ENCODE data around the gene RAB3GAP1.
"Not testable (repeated sequence)": the region's sequence is repeated elsewhere in the genome, so short reads cannot be mapped to it uniquely, and the experiment has no call there.

The RAB3GAP1 gene

DNA sequence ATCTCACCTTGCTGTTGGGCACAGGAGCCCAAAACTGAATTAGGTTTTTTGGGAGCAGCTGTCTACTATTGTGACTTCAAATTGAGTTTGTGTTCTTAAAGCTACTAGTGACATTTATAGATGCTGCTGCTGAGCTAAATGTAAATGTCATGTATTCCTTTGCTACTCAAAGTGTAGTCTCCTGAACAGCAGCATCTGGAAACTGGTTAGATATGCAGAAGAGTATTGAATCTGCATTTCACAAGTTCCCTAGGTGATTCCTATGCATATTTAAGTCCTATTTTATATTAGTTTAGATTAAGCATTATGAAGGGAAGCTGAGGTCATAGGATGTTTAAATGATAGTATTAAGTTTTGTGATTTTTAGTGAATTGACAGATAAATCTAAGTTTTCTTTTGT, 67.5 kb downstream of the RAB3GAP1 start:
- no peak for DNase-seq

DNA sequence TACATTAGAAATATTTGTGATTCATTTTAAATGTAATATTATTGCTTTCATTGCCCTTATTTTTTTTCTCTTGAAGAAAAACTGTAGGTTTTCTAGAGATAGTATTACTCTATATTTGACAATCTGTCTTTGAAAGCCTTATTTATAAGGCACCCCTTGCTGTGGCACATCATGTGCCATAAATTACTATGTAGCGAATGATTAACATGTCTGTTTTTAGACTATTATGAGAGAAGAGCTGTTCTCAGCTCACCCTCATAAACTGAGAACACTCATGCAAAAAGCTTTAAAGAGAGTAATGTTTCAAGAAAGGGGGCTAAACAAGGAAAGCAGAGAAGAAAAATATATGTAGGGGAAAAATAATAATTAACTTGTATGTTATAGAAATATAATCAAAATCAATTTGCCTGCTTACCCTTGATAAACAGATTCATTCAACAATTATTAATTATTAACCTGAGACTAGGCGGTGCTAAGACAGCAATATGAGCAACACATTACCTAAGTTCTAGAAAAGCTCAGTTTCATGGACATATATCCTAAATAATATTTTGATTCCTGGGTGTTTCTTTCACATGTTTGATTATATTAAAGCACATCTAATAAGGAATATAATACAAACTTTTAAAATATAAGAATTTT, 69.0 kb downstream of the RAB3GAP1 start:
- no peak for DNase-seq

DNA sequence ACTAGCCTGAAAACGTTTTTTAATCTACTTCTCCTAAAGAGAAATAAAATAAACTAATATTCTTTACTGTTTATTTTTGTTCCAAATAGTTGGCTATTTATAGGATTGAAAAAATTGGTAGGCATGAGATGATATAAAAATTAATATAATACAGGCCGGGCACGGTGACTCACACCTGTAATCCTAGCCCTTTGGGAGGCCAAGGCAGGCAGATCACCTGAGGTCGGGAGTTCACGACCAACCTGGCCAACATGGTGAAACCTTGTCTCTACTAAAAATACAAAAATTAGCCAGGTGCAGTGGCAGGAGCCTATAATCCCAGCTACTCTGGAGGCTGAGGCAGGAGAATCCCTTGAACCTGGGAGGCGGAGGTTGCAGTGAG, 69.6 kb downstream of the RAB3GAP1 start:
- not testable (repeated sequence) for DNase-seq

DNA sequence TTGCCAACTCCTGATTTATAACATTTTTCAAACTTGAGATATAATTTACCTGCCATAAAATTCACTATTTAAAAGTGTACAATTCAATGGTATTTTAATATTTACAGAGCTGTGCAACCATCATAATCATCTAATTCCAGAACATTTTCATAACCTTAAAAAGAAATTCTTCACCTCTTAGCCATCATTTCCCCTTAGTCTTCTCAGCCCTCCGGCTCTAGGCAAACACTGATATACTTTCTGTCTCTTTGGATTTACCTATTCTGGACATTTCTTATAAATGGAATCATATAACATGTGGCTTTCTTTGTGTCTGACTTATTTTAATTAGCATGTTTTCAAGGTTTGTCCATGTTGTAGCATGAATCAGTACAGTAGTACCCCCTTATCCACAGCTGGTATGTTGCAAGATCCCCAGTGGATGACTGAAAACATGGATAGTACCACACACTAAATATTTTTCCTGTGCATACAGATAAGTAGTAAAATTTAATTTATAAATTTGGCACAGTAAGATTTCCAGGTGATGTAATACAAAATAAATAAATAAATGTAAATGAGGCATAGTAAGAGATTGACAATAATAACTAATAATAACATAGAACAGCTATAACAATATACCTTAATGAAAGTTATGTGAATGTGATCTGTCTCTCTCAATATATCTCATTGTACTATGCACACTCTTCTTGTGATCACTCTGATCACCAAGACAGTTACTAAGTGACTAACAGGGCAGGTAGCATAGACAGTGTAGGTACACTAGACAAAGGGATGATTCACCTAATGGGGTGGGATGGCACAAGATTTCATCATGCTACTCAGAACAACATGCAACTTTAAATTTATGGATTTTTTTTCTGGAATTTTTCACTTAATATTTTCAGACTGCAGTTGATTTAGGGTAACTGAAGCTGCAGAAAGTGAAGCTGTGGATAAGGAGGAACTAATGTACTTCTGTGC, 73.1 kb downstream of the RAB3GAP1 start:
- DNase-seq = no peak

DNA sequence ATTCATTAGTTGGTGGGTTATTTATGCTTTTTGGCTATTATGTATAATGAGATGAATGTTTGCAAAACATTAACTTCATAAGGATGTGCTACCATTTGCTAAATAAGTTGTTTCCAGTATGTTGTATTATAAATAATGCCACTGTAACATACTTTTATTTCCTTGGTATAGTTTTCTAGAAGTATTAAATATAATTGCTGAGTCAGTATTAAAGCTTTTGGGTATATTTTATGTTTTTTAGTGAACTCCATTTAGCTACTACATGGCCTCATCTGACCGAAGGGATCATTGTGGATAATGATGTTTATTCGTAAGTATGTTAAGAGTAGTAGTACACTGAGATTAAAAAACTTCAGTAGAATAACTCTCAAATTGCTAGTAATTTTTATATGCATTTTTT, 73.8 kb downstream of the RAB3GAP1 start:
- no peak for DNase-seq

DNA sequence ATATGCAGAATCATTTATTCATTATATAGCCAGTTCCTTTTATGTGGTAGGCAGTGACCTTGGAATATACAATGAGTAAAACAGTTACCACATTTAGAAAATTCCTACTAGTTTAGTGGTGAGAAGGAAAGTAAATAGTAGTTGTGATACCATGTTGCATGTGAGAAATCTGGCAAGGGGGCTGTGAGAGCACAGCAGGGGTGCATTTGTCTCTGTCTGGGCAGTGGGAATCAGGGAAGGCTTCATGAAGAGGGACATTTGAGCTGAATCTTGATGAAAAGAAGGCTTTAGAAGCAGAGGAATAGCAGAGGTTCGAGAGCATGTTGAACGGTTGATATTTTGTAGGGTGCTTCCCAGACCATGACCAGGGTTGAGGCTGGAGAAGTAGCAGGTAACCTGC, 78.7 kb downstream of the RAB3GAP1 start:
- DNase-seq = no peak

DNA sequence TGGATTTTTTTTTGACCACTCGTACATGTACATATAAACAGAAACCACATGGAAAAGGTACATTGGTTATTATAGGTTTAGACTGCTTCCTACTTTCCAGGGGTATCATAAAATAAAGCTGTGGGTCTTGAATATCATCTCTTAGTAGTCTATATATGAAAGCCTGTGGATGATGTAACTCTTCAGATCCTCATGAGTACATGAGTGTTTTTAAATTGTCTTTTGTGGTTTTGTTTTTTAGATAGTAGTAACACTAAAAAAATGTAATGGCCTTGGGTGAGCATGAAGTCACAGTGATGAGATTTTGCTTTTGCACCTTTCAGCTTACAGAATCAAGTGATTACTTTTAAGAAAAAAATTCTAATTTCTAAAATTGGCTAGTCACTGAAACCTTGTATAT, 80.2 kb downstream of the RAB3GAP1 start:
- DNase-seq = no peak

DNA sequence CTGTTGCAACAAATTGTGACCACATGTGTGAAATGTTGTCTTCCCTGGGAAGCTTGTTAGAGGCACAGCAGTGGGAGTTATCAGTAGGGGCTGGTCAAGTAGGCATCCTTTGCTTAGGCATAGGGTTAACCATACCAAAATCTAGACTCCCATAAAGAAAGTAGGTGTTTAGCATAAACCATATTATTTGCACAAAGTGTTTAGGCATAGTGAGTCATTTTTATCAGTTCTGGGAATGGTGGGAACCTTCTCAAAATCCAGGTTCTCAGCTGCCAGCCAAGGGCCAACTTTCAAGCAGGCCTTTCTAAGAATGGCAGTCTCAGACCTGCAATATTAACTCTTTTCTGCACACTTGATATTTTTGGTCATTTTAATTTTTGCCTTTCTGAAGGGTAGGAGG, 88.5 kb downstream of the RAB3GAP1 start:
- no peak for DNase-seq

DNA sequence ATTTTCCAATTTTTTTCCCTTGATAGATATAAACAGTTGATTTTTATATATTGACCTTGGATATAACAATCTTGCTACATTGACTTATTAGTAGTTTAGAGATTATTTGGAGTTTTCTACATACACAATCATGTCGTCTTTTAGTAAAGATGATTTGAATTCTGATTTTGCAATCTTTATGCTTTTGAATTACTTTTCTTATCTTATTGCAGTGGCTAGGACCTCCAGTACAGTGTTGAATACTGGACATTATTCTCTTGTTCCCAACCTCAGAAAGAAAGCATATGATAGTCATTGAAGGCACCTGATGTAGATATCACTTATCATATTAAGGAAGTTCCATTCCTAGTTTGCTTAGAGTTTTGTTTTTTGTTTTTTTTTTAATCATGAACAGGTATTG, 90.2 kb downstream of the RAB3GAP1 start:
- DNase-seq = no peak

DNA sequence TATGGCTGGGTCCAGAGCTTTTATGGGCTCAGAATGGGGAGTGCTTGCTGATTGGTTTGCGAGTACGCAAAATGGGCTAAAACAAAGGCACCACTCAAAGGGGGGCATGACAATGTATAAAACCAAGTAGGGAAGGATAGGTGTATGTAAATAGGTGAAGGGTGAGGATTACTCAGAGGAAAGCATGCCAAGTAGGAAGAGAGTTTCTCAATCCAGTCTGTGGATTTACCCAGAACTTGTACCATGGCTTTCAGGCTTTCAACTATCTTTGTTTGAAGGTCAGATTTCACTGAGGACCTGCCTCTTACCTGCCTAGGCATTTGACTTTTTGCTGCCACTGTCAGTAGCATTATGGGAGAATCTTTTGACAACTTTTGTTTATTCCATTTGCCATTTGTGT, 92.3 kb downstream of the RAB3GAP1 start:
- DNase-seq = no peak

DNA sequence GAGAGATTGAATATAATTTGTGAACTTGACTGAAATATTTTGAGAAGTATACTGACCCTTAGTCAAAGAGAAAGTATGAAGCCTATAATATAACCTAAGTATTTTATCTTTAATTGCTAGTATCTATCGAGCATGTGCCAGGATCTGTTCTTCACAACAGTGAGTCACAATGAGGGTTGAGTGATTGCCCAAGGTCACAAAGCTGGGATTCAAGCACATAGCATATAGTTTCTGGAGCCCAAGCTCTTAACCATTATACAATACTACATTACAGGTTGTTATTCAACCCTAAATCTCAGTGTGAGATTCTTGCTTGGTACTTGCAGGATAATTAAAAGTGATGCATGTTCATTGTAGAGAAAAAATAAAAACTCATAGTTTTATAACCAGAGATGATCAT, 97.2 kb downstream of the RAB3GAP1 start:
- no peak for DNase-seq

DNA sequence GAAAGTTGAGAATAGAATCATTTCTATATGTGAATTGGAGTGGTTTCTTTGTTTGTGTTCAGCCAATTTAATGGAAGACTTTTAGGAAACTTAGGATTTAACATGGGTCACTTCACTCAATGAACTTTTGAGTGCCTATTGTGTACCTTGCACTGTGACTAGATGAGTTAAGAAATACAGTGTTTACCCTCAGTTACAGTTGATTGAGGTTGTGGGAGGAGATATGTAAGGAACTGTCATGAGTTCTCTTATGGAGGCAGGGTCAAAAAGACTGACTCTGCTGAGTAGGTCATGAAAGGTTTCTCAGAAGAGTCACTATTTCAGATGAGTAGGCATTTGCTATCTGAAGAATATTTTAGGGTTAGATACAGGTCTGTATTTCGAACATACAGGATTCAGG, 98.6 kb downstream of the RAB3GAP1 start:
- no peak for DNase-seq

DNA sequence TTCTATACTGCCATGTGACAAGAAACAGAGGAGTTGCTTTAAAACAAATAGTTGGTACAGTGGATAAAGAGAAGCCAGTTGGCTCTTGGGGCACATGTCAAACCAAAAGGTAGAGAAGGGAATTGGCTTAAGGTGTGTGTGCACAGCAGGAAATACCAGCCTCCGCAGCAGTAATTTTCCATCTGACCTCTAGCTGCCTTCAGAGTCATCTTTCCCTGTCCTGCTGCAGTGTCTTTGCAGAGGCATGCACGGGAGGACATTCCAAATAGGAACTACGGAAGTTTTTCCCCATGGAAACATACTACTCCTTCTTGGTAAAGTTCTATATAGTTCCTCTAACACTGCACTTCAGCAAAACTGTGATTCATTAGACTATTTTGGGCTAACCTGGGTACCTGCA, 99.5 kb downstream of the RAB3GAP1 start:
- DNase-seq = no peak

DNA sequence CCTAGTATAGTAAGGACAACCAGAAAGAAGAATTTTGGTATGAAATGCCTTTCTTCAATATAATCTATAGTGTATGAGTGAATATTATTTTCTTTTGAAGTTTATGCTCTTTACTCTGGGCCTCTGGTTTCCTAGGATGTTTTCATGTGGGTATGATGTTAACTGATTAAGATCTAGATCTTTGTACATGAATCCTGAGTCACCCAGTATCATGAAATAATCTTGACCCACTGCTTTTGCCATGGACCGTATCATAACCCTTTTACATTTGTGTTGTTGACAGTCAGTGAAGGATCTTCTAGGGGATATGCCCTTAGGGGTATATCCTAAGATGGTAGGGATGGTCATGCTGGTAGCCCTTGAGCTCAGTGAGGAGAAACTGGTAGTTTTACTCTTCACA, 100.3 kb downstream of the RAB3GAP1 start:
- no peak for DNase-seq

DNA sequence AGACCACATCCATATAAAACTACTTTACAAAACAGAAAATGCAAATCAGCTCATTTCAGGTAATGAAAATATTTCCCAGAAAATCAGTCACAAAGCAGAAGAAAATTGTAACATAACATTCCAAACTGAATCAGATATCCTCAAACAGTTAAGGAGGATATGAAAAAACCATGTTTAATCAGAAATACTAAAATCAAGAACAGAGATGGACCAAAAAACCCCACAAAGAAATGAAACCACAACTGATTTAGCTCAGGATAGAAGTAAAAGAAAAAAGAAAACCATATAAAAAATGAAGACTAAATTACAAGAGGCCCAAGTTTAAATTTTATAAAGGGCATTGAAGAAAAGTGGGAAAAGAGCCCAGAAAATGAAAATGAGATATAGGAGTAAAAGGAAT, 102.9 kb downstream of the RAB3GAP1 start:
- DNase-seq = no peak

DNA sequence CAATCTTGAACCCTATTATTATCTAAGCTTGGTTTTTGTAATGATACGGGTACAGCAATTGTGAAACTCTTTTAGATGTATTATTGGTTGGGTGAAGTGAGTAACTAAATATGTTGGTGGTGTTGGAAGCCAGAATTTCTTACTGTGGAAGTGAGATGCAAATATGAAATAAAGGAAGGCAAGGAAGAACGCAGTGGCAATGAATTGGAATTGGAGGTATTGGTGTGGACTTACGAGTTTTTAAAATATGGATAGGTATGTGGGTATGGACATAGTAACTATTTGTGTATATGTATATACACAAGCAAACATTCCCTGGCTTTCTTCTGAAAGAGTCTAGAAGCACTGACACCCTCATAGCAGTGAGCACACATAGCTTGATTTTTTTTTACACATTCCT, 105.8 kb downstream of the RAB3GAP1 start:
- no peak for DNase-seq

DNA sequence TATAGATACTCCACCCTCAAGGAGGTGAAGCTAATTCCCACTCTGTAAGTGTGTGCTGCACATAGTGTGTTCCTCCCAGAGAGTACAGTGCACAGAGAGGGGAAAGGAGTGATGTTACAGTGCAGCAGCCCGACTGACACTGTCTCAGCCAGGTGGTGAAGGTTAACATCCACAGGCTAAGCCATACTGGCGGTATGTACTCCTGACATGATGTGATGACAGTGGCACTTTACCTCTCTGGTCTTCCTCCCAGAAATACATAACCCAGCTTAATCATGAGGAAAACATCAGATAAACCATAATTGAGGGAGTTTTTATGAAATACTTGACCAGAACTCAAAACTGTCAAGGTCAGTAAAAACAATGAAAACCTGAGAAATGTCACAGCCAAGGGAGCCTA, 107.1 kb downstream of the RAB3GAP1 start:
- DNase-seq = no peak

DNA sequence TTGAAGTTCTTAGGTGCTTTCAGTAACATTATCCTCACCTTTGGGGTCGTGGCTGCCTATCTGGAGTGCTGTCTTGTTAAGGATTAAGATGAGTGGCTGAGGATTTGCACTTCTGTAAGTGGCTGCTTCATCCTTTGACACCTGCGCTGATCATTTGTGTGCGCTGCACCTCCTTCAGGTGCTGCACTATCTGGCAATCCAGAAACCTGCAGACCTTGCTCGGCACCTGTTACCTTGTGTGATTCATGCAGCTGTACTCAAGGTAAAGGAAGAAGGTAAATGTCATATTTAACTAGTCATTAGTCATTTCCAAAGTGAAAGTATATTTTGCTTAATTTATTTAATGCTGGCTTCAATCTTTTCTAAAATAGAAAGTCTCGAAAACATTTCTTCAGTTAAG, 110.3 kb downstream of the RAB3GAP1 start:
- no peak for DNase-seq

DNA sequence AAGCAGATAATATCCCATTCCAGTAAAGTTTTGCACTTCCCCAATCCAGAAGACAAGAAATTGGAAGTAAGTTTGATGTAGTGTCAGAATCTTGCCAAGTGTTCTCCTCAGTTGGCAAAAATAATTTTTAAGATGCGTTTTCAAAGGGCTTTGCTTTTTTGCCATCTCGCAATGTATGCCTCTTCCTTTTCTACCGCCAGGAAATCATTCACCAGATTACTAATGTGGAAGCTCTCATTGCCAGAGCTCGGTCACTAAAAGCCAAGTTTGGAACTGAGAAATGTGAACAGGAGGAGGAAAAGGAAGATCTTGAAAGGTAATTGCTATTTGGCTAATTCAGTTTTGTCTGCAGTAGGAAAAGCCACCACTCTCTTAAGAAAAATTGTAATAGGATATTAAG, 110.7 kb downstream of the RAB3GAP1 start:
- DNase-seq = no peak

DNA sequence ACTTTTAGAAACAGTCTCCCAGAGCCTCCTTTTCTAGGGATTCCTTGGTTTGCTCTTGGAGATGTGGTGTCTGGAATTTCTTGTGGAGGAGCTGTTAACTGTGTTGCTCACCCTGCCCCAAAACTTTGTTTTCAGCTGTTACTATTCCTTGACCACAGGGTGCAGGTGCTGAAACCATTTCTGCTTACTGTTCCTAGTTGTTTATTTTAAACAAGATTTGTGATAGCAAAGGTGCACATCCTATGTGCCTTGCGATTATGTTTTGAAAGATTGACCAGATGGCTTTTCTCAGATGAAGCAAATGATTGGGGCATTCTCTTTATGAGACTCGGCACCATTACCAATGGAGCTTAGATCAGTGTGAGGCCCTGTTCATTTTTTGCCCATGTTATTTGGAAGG, 111.2 kb downstream of the RAB3GAP1 start:
- no peak for DNase-seq

DNA sequence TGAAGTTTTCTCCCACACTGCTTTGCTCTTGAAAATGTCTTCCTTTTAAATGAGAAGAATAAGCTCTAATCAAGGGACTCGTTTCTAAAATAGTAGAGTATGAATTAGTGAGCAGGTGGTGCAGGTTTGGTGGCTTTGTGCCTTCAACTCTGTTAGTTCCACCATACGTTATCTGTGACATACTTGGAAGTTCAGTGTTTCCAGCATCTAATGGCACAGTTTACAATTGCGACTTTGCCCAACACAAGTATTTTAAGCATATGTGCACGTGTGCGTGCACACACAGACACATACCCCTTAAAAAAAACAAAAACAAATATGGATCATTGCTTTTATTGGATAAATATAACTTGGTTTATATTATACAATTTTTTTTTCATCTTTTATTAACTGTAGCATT, 111.8 kb downstream of the RAB3GAP1 start:
- DNase-seq = no peak

DNA sequence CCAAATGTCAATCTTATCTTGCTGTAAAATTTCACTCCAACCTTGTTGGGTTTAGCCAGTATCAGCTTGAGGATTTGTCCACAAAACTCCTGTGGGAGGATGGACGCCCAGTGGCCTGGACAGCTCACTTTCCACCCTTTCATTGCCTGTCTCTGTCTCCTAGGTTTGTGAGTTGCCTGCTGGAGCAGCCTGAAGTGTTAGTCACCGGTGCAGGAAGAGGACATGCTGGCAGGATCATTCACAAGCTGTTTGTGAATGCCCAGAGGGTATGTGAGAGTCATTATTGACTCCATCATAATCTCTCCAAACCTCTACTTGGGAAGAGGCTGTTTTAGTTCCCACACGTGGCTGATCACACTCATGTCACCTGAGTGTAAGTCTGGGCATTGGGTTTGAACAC, 112.3 kb downstream of the RAB3GAP1 start:
- no peak for DNase-seq

DNA sequence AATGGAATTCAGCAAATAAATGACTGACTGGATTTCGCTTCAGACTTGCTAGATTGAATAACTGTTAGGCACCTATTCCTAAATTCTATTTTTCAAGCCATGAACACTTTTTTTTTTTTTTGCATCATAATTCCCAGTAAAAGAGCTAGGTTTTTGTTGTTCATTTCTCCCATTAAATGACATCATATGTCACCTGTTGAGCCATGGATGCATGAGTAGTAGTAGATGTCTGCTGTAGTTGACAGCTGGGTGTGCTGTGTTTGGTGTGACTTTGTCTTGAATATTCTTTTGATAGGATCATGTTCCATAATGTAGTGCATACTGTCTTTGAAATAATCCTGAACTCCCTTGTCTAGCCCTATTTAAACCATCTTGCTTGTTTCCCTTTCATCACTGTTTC, 115.2 kb downstream of the RAB3GAP1 start:
- DNase-seq = no peak

DNA sequence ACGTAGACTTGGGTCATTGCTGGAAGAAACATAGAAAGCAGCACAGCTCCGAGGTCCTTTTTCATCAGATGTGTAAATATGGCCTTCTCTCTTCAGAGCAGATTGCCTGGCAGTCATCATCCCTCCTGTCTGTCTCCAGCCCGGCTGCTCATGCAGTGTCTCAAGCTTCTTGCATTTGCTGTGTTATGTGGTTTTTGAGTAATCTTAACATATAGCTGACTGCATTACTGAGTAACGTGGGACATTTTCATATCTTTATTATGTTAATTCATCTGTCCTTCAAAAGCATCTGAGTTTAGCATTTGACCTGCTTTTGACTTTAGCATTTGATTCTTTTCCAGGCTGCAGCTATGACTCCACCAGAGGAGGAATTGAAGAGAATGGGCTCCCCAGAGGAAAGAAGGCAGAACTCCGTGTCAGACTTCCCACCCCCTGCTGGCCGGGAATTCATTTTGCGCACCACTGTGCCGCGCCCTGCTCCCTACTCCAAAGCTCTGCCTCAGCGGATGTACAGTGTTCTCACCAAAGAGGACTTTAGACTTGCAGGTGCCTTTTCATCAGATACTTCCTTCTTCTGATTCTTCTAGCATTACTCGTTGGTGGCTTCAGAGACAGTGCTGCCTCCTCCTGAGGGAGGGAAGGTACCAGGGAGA, 116.2 kb downstream of the RAB3GAP1 start:
- DNase-seq = no peak
